Measurements from ENCODE around the gene CAMSAP1. TPM values are rescaled to one million over a fixed set of nuclear protein-coding genes. Genes with fewer than 3 reads are reported as not detected.
A peak's percentile ranks its signal among the peaks of the same experiment; 100 is the strongest.

CAMSAP1 gene
- total RNA-seq, 1 experiment from 2014 or later, result 16.6 TPM

DNA sequence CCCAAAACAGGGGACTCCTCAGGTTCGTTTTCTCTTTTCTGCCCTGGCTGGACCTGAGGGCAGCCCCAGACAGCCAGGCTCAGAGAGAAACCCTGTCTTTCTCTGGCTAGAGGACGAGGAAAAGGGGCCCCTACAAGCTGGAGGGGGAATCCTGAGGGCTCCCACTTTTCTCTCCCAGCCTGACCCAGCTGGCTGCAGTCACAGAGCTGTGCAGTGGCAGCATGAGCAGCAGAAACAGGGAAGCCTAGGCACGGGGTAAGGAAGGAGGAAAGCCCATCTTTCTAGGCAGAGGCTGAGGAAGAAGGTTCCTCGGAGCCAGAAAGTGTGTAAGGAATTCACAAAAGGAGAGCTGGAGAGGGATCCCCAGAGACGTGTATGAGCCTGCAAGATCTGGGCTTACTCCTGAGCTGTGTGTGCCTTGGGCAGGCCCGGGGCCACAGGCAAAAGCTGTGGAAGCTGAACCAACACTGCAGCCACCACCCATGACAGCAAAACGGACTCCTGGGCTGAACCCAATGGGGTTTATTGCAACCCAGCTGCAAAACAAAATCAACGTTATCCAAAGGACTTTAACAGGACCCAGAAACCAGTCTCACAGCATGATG, 16.2 kb downstream of the CAMSAP1 start:
- H3K4me3 ChIP-seq, result no peak overlapping the region
- no peaks in the 10 kb centered on the region for H3K36me3 ChIP-seq
- H3K27ac ChIP-seq, result no peak overlapping the region
- H3K4me1 ChIP-seq (replicated peaks), result no peaks in the 10 kb centered on the region
- no peaks in the 10 kb centered on the region for H3K27me3 ChIP-seq (replicated peaks)
- no peak for DNase-seq (ENCODE audit: low read depth in 1 of 2, low spot score in 2 of 2)
- H3K9me3 ChIP-seq (replicated peaks), result peaks cover 9% of the 10 kb centered on the region; the same call in 1 of the 2 replicates

DNA sequence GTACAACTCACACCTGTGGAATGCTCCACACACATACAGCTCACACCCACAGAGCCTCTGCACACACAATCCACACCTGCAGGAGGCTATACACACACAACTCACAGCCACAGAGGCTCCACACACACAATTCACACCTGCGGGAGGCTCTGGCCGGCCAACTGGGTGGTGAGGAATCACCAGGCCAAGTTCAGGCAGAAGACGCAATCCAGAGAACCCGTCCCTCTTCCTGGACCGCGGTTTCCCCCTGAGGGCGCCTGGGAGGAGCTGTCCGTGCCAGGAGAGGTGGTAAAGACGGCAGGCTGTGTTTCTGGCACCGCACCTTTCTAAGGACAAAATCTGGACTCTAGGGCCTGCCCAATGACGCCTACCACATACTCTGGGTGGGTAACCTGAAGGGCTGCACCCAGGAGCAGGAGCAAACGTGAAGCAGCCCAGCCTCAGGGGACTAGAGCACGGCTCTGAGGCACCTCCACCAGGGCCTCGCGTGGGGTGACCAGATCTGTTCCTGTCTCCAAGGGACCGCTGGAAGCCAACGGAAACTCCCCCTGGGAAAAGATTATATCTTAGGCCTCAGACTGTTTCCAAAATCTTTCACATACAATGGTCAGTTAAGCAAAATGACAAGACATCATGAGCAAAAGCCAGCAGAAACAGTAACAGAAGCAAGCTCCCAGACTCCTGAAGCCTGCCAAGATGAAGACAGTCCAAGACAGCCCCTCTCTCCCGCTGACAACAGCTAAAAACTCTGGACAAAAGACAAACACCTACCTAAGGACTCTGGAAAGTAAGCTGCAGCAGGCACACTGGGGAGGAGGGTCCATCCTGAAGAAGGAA, 16.9 kb downstream of the CAMSAP1 start:
- no peak for DNase-seq (ENCODE audit: low read depth in 1 of 2, low spot score in 2 of 2)
- Histone ChIP-seq H3K27ac (no peak overlapping the region), H3K36me3 (no peaks in the 10 kb centered on the region), H3K9me3 (replicated peaks) (peaks cover 6% of the 10 kb centered on the region; the same call in 1 of the 2 replicates), H3K4me1 (replicated peaks) (no peaks in the 10 kb centered on the region; the same call in 1 of the 2 replicates), H3K4me3 (no peak overlapping the region), H3K27me3 (replicated peaks) (no peaks in the 10 kb centered on the region)

DNA sequence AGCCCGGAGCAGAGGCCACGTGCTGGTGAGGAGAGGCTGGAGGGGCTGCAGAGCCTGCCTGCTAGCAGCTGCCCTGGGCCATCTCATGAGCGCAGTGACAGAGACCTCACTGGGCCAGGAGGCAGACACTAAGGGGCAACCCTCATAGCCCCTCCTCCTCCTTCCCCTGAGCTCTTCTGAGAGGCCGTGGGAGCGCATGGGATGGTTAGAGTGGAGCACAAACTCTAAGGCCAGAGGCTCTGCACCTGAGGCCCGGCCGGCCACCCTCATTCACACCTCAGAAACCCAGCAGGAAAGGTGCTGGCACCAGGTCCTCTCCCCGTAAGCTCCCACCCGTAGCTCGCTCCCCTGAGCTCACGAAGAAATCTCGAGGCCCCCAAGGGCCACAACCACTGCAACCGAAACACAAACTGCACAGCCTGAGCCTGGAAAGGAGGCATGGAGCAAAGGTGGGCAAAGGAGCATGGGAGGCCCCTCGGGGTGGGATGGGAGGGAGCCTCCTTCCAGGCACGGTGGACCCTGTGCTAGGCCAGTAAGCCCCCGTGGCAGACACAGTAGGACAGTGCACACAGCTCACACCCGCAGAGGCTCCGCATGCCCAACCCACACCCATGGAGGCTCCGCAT, 17.7 kb downstream of the CAMSAP1 start:
- Histone ChIP-seq H3K27ac (no peak overlapping the region), H3K4me3 (no peak overlapping the region), H3K36me3 (no peaks in the 10 kb centered on the region), H3K27me3 (replicated peaks) (no peaks in the 10 kb centered on the region), H3K4me1 (replicated peaks) (peaks cover 6% of the 10 kb centered on the region), H3K9me3 (replicated peaks) (0 out of 2 replicates have a peak, but pooled peaks cover under 1% of the 10 kb centered on the region)
- DNase-seq (ENCODE audit: low read depth in 1 of 2, low spot score in 2 of 2), result no peak

- Histone ChIP-seq H3K4me3 (no peak overlapping the region), H3K4me1 (replicated peaks) (peaks cover 13% of the 10 kb centered on the region), H3K27me3 (replicated peaks) (no peaks in the 10 kb centered on the region), H3K9me3 (replicated peaks) (no peaks in the 10 kb centered on the region), H3K27ac (no peak overlapping the region), H3K36me3 (no peaks in the 10 kb centered on the region)
- no peak for DNase-seq (ENCODE audit: low read depth in 1 of 2, low spot score in 2 of 2)
These were observed 18.5 kb downstream of the CAMSAP1 start for GRCh38 chr9:135888766-135889394.

- Histone ChIP-seq H3K9me3 (replicated peaks) (no peaks in the 10 kb centered on the region), H3K27ac (no peak overlapping the region), H3K36me3 (no peaks in the 10 kb centered on the region), H3K27me3 (replicated peaks) (no peaks in the 10 kb centered on the region), H3K4me3 (no peak overlapping the region), H3K4me1 (replicated peaks) (peaks cover 13% of the 10 kb centered on the region)
- DNase-seq (ENCODE audit: low read depth in 1 of 2, low spot score in 2 of 2), result no peak
These were observed 19.1 kb downstream of the CAMSAP1 start for GRCh38 chr9:135888126-135888765.

- Histone ChIP-seq H3K36me3 (no peaks in the 10 kb centered on the region), H3K27me3 (replicated peaks) (no peaks in the 10 kb centered on the region), H3K4me1 (replicated peaks) (peaks cover 13% of the 10 kb centered on the region), H3K9me3 (replicated peaks) (no peaks in the 10 kb centered on the region), H3K27ac (no peak overlapping the region), H3K4me3 (no peak overlapping the region)
- DNase-seq (ENCODE audit: low read depth in 1 of 2, low spot score in 2 of 2), result no peak
These were observed 19.7 kb downstream of the CAMSAP1 start for GRCh38 chr9:135887585-135888050.

DNA sequence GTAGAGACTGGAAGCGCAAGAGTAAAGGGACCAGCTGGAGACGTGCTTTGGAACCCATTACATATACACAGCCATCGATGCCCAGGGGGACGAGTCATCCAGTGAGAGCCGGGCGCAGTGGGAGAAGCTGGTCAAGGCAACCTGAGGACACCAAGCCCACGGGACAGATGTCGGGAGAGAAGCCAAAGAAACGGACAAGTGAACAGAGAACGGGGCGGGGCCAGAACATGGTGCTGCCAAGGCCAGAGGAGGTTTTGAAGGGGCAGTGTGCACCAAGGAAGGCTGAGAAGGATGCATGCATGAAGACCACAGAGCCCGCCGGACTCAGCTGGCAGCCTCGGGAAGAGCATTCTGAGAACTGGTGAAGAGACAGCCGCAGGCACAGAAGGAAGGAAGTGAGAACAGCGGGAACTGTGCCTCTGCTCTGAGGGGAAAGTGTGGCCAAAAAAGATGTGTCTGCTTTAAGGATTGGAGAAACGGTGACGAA, 20.3 kb downstream of the CAMSAP1 start:
- no peak overlapping the region for H3K4me3 ChIP-seq
- DNase-seq (ENCODE audit: low read depth in 1 of 2, low spot score in 2 of 2), result no peak

DNA sequence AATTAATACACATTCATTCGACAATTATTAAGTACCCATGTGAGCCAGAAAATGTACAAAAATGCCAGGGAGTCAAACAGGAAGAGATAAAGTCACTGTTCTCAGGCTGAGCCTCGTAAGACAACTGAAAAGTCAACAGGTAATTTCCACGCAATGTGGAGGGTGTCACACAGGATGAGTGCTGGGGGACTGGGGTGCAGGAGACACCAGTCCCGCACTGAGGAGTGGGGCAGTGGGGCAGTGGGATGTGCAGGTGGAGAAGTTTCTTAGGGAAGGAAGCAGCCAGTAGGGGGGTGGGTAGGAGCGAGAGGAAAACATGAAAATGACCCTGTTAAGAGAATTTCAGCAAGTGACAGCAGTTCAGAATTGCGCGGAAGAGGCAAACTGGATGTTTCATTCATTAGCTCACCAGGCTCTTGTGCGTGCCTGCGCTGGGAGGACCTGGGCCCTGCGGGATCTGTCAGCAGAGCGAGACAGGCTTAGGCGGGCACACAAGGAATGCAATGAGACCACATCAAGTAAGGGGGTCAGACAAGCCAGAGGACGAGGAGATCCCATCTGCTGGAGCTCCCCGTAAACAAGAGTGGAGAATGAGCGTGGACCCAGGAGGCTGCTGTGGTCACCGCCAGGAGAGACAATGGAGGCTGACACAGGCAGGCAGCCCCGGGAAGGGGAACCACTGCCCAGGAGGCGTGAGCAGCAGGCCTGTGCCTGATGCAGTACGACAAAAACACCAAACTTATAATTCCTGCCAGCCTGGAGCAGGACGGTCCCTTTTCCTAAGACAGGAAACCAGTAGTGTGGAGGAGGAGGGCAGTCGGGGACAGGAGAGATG, 21.0 kb downstream of the CAMSAP1 start:
- H3K27ac ChIP-seq, result no peak overlapping the region
- no peaks in the 10 kb centered on the region for H3K27me3 ChIP-seq (replicated peaks)
- no peak for DNase-seq (ENCODE audit: low read depth in 1 of 2, low spot score in 2 of 2)
- H3K9me3 ChIP-seq (replicated peaks), result no peaks in the 10 kb centered on the region
- H3K4me1 ChIP-seq (replicated peaks), result peaks cover 13% of the 10 kb centered on the region
- peaks cover 6% of the 10 kb centered on the region; the same call in 1 of the 2 replicates for H3K36me3 ChIP-seq
- H3K4me3 ChIP-seq, result no peak overlapping the region

More for the DNA sequence above, 20.3 kb downstream of the CAMSAP1 start:
- H3K9me3 ChIP-seq (replicated peaks), result no peaks in the 10 kb centered on the region
- no peaks in the 10 kb centered on the region for H3K36me3 ChIP-seq
- H3K27me3 ChIP-seq (replicated peaks), result no peaks in the 10 kb centered on the region
- no peak overlapping the region for H3K27ac ChIP-seq
- peaks cover 13% of the 10 kb centered on the region for H3K4me1 ChIP-seq (replicated peaks)

GRCh38 chr9:135885100-135885853, 22.1 kb downstream of the CAMSAP1 start:
- DNase-seq (ENCODE audit: low read depth in 1 of 2, low spot score in 2 of 2), result no peak
- no peaks in the 10 kb centered on the region for H3K27me3 ChIP-seq (replicated peaks)
- no peak overlapping the region for H3K27ac ChIP-seq
- H3K9me3 ChIP-seq (replicated peaks), result no peaks in the 10 kb centered on the region
- no peak overlapping the region for H3K4me3 ChIP-seq
- peaks cover 7% of the 10 kb centered on the region; the same call in 1 of the 2 replicates for H3K36me3 ChIP-seq
- H3K4me1 ChIP-seq (replicated peaks), result peaks cover 13% of the 10 kb centered on the region

GRCh38 chr9:135884328-135885035, 22.9 kb downstream of the CAMSAP1 start:
- DNase-seq (ENCODE audit: low read depth in 1 of 2, low spot score in 2 of 2), result peak in 1 of 2 experiments; percentile 19
- H3K36me3 ChIP-seq, result peaks cover 7% of the 10 kb centered on the region; the same call in 1 of the 2 replicates
- H3K27me3 ChIP-seq (replicated peaks), result no peaks in the 10 kb centered on the region
- H3K4me3 ChIP-seq, result no peak overlapping the region
- peaks cover 13% of the 10 kb centered on the region for H3K4me1 ChIP-seq (replicated peaks)
- H3K27ac ChIP-seq, result no peak overlapping the region
- H3K9me3 ChIP-seq (replicated peaks), result no peaks in the 10 kb centered on the region

- Histone ChIP-seq H3K27ac (no peak overlapping the region), H3K27me3 (replicated peaks) (no peaks in the 10 kb centered on the region), H3K4me1 (replicated peaks) (peaks cover 13% of the 10 kb centered on the region), H3K36me3 (peaks cover 7% of the 10 kb centered on the region; the same call in 1 of the 2 replicates), H3K9me3 (replicated peaks) (no peaks in the 10 kb centered on the region), H3K4me3 (no peak overlapping the region)
- DNase-seq (ENCODE audit: low read depth in 1 of 2, low spot score in 2 of 2), result no peak
These were observed 23.8 kb downstream of the CAMSAP1 start for GRCh38 chr9:135883410-135884089.

Data from SJSA1 (cell line).